ENCODE measurements around the gene NDUFAF3. TPM values are rescaled to one million over a fixed set of nuclear protein-coding genes. Genes with fewer than 3 reads are reported as not detected.

NDUFAF3 gene
- total RNA-seq, 1 experiment from 2014 or later = 38.8 TPM

DNA sequence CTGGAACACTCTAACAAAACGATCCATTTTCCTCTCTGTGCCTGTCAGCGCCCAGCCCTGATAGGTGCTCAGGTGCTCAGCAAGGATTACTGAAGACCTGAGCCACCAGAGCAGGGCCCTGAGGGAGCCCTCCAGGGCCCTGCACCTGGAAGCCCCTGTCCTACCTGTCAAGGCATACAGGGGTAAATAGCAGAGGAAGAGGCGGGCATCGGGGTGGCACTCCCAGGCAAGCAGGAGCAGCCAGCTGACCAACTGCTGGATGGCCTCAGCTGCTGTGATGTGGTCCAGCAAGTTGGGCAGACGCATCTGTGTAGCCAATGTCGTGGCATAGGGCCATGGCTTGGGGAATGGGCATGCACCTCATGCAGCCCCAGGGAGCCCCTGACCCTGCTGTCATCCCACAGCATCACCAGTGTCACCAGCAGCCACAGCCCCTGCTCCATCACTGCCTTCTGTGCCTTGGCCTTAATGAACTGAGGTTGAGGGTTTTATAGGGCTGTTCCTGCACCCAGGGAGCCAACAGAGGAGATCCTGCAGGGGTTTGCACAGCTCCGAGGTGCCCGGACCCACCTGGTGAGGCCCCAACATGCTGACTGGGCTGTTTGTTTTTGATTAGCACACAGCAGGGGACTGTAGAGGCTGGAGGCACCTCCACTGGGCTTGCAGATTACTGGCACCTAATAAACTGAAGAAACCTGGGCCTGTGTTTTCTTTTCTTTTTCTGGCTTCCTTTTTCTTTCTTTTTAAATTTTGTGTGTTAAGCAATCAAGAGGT is 22.6 kb upstream of the NDUFAF3 start:
- no TSS peak for BruUV-seq (replicated peaks)
- H2AFZ ChIP-seq = no peak overlapping the region
- H3K4me2 ChIP-seq = no peak overlapping the region
- TF ChIP-seq, protein P1, sequence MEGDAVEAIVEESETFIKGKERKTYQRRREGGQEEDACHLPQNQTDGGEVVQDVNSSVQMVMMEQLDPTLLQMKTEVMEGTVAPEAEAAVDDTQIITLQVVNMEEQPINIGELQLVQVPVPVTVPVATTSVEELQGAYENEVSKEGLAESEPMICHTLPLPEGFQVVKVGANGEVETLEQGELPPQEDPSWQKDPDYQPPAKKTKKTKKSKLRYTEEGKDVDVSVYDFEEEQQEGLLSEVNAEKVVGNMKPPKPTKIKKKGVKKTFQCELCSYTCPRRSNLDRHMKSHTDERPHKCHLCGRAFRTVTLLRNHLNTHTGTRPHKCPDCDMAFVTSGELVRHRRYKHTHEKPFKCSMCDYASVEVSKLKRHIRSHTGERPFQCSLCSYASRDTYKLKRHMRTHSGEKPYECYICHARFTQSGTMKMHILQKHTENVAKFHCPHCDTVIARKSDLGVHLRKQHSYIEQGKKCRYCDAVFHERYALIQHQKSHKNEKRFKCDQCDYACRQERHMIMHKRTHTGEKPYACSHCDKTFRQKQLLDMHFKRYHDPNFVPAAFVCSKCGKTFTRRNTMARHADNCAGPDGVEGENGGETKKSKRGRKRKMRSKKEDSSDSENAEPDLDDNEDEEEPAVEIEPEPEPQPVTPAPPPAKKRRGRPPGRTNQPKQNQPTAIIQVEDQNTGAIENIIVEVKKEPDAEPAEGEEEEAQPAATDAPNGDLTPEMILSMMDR (conservative IDR thresholded peaks at IDR 0.05) = no peak
- TF ChIP-seq EZH2 (IDR thresholded peaks at IDR 0.05; ENCODE audit: low read depth) = no peak
- intact Hi-C loops (cut with micrococcal nuclease; ENCODE audit: unreplicated experiment) = no loop called here
- no peaks in the 10 kb centered on the region for H4K20me1 ChIP-seq (ENCODE audit: insufficient read depth)
- POLR2A ChIA-PET (ENCODE audit: unreplicated experiment) = interaction anchor here (0.7 kb wide), 1 partner anchor 69 kb away, joined by 11 read pairs; no protein-coding TSS in a partner anchor
- no peaks in the 10 kb centered on the region for H3K9me3 ChIP-seq (ENCODE audit: insufficient read depth, low read depth)
- H3K79me2 ChIP-seq (ENCODE audit: low read depth) = no peaks in the 10 kb centered on the region
- H3K9me2 ChIP-seq (ENCODE audit: insufficient read depth) = no peaks in the 10 kb centered on the region
- CTCF ChIA-PET = no interaction called here
- DNase-seq = no peak
- H3K4me3 ChIP-seq = no peak overlapping the region
- H3K4me1 ChIP-seq (replicated peaks; ENCODE audit: insufficient read depth) = no peaks in the 10 kb centered on the region
- no peaks in the 10 kb centered on the region for H3K27me3 ChIP-seq (ENCODE audit: insufficient read depth, low read depth)
- H3K36me3 ChIP-seq (ENCODE audit: low read depth) = no peaks in the 10 kb centered on the region
- no peaks in the 10 kb centered on the region for H3F3A ChIP-seq (ENCODE audit: insufficient read depth, low read depth)
- H3K27ac ChIP-seq = no peak overlapping the region

DNA sequence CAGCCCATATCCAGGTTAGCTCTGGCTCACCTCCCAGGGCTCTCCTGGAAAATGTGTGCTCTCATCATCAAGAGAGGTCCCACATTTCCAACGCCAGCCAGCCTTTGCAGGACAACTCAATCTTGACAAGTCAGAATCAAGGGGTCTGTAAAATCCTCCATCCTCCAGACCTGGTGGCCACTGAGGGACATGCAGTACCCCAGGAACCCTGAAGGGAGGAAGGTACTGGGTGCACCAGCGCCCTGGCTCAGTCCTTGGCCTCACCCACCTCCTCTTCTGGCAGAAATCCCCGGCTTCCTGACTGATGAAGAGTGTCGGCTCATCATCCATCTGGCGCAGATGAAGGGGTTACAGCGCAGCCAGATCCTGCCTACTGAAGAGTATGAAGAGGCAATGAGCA is 20.8 kb upstream of the NDUFAF3 start:
- Histone ChIP-seq H3K79me2 (ENCODE audit: low read depth) (no peaks in the 10 kb centered on the region), H3K36me3 (ENCODE audit: low read depth) (no peaks in the 10 kb centered on the region), H3K27ac (no peak overlapping the region), H2AFZ (no peak overlapping the region), H3K9me2 (ENCODE audit: insufficient read depth) (no peaks in the 10 kb centered on the region), H3K9me3 (ENCODE audit: insufficient read depth, low read depth) (no peaks in the 10 kb centered on the region), H3K4me1 (replicated peaks; ENCODE audit: insufficient read depth) (0 out of 2 replicates have a peak, but pooled peaks cover 3% of the 10 kb centered on the region), H3K27me3 (ENCODE audit: insufficient read depth, low read depth) (no peaks in the 10 kb centered on the region), H4K20me1 (ENCODE audit: insufficient read depth) (no peaks in the 10 kb centered on the region), H3F3A (ENCODE audit: insufficient read depth, low read depth) (no peaks in the 10 kb centered on the region), H3K4me3 (no peak overlapping the region), H3K4me2 (no peak overlapping the region)
- TF ChIP-seq, protein P1 (conservative IDR thresholded peaks at IDR 0.05) = no peak
- no peak for TF ChIP-seq EZH2 (IDR thresholded peaks at IDR 0.05; ENCODE audit: low read depth)
- no TSS peak for BruUV-seq (replicated peaks)
- CTCF ChIA-PET = no interaction called here
- POLR2A ChIA-PET (ENCODE audit: unreplicated experiment) = interaction anchor here (0.7 kb wide), 1 partner anchor 17 kb away, joined by 4 read pairs; no protein-coding TSS in a partner anchor
- intact Hi-C loops (cut with micrococcal nuclease; ENCODE audit: unreplicated experiment) = loop anchor here (10.0 kb wide), 1 partner anchor 556 kb away; the partner anchor contains the start of genes ATRIP, CCDC51 and TMA7
- no peak for DNase-seq

DNA sequence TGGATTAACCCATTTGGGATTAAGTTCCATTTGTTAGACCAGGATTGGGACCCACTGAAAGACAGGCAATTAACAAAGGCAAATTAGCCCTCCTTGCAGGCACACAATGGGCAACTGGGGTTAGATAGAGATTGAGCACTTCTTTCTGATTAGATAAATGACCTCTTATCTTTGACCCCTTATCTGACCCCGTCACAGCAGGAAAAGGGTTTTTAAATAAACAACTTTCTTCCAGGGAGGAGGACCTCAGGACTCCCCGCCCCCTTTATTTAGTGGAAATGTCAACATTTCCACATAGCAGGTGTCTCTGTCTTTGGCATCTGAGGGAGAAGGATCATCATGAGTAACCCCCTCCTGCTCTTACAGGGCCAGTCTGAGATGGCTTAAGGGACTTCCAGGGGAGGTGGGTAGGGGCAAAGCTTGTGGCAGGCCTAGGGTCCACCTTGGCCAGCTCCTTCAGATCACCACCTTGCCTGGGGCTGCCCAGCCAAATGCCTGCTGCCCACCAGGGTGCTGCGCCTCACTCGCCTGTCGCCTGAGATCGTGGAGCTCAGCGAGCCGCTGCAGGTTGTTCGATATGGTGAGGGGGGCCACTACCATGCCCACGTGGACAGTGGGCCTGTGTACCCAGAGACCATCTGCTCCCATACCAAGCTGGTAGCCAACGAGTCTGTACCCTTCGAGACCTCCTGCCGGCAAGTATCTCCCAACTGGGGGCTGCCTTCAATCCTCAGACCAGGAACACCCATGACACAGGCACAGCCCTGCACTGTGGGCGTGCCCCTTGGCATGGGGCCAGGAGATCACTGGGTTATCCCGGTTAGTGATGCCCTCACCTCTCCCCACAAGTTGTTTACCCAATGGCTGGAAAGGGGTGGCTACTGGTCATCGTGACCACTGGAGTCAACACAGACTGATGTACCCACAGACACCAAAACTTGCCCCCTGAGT is 17.3 kb upstream of the NDUFAF3 start:
- CTCF ChIA-PET = no interaction called here
- H3K27me3 ChIP-seq (ENCODE audit: insufficient read depth, low read depth) = no peaks in the 10 kb centered on the region
- H2AFZ ChIP-seq = no peak overlapping the region
- H3K27ac ChIP-seq = no peak overlapping the region
- intact Hi-C loops (cut with micrococcal nuclease; ENCODE audit: unreplicated experiment) = loop anchor here (10.0 kb wide), 1 partner anchor 560 kb away; the partner anchor contains the start of genes ATRIP, CCDC51 and TMA7
- POLR2A ChIA-PET (ENCODE audit: unreplicated experiment) = no interaction called here
- peaks cover 9% of the 10 kb centered on the region; the same call in 1 of the 2 replicates for H3K4me1 ChIP-seq (replicated peaks; ENCODE audit: insufficient read depth)
- no peak overlapping the region for H3K4me3 ChIP-seq
- H3K79me2 ChIP-seq (ENCODE audit: low read depth) = peaks cover 20% of the 10 kb centered on the region
- H3K36me3 ChIP-seq (ENCODE audit: low read depth) = no peaks in the 10 kb centered on the region
- H3K9me3 ChIP-seq (ENCODE audit: insufficient read depth, low read depth) = no peaks in the 10 kb centered on the region
- no peak overlapping the region for H3K4me2 ChIP-seq
- TF ChIP-seq, protein P1 (conservative IDR thresholded peaks at IDR 0.05) = no peak
- no peak for TF ChIP-seq EZH2 (IDR thresholded peaks at IDR 0.05; ENCODE audit: low read depth)
- H3F3A ChIP-seq (ENCODE audit: insufficient read depth, low read depth) = peaks cover 5% of the 10 kb centered on the region; the same call in 1 of the 2 replicates
- no peak for DNase-seq
- BruUV-seq (replicated peaks) = no TSS peak
- H3K9me2 ChIP-seq (ENCODE audit: insufficient read depth) = no peaks in the 10 kb centered on the region
- peaks cover 10% of the 10 kb centered on the region for H4K20me1 ChIP-seq (ENCODE audit: insufficient read depth)
